Adrenal gland (tissue), 12 donors: Measurements from ENCODE around the gene PTPRN. TPM values are rescaled to one million over a fixed set of nuclear protein-coding genes. Genes with fewer than 3 reads are reported as not detected.

ENCODE experiments used
- DNase-seq, 7 donors: peaks; one replicate each; pipeline ENCODE4 v3.0.0-alpha.2; 2019 to 2020
- H3K27ac ChIP-seq, 5 donors: fragments of 200-600 bp; sonication (generic) in 4 of 5; 1 replicate in 3 of 5; 2 replicates in 2 of 5; pipeline versions ENCODE4 v1.5.1 to v1.8.0; 2016 to 2020; ENCODE audit warnings: mild to moderate bottlenecking in 1 of 5
- H3K27me3 ChIP-seq: fragments of 200-600 bp; 2 replicates; pipeline ENCODE4 v1.8.0; 2021
- H3K36me3 ChIP-seq, 2 donors: fragments of 200-600 bp; replicated peaks in 1 of 2; 1 replicate in 1 of 2; 2 replicates in 1 of 2; pipeline versions ENCODE4 v1.5.1 to v1.8.0; 2018 to 2022
- H3K4me1 ChIP-seq, 2 donors: fragments of 200-600 bp; replicated peaks in 1 of 2; 1 replicate in 1 of 2; 2 replicates in 1 of 2; pipeline versions ENCODE4 v1.5.1 to v1.8.0; 2018 to 2021
- H3K4me3 ChIP-seq, 4 donors: fragments of 200-600 bp; sonication (generic) in 3 of 4; one replicate each; pipeline ENCODE4 v1.5.1; 2016 to 2018
- H3K9me3 ChIP-seq, 3 donors: fragments of 200-600 bp; sonication (generic) in 1 of 3; replicated peaks in 1 of 3; 1 replicate in 2 of 3; 2 replicates in 1 of 3; pipeline versions ENCODE4 v1.5.1 to v1.8.0; 2016 to 2021
- POLR2A ChIP-seq, 2 donors: fragments of 450-650 bp; IDR thresholded peaks; one replicate each; pipeline ENCODE4 v1.6.1; 2017; ENCODE audit warnings: antibody characterized with exemption in 2 of 2, mild to moderate bottlenecking in 2 of 2, moderate library complexity in 1 of 2
- WGBS, 4 donors: extraction: QIAGEN DNeasy Blood & Tissue Kit in 2 of 4; methylation state at CpG; one replicate each; pipeline versions ENCODE4 v1.1.5 to v1.1.7; 2013 to 2017; 5-methylcytosine and 5-hydroxymethylcytosine counted together
- intact Hi-C, 2 donors: fragments of 100-400 bp; cut with DNase I; formaldehyde crosslinking; loops; one replicate each; pipeline versions ENCODE4 v1.14.1 to v1.15.0; 2022 to 2023
- polyA plus RNA-seq, 3 donors: library from polyadenylated mRNA; stranded (reverse); fragments of 200-250 nt in 2 of 3; fragments of 350-450 nt in 1 of 3; fragmentation: Illumina TruSeq in 1 of 3; extraction: RNeasy Lipid Tissue Mini Kit (QIAGEN cat#74804) in 1 of 3; gene quantifications; one replicate each; pipeline ENCODE4 v1.2.3, GENCODE V29; 2013 to 2014
- total RNA-seq, 9 donors: library from RNA; depleted of rRNA in 4 of 9; stranded (reverse); fragments of >200 nt in 4 of 9; fragments of 120-200 nt in 1 of 9; fragmentation: NEBNext Ultra II Directional in 1 of 9; extraction: Animal tissue kit (Norgen Biotek cat#: 25700) in 1 of 9; gene quantifications; one replicate each; pipeline versions ENCODE4 v1.1.0 to v1.2.4, GENCODE V29; 2013 to 2023
- TF ChIP-seq, protein P1 (sequence below), 6 experiments: fragments of 450-650 bp in 4 of 6; fragments of 200-600 bp in 2 of 6; sonication (generic) in 1 of 6; IDR thresholded peaks; 1 replicate in 5 of 6; 2 replicates in 1 of 6; pipeline versions ENCODE4 v1.5.1 to v1.8.0; 2016 to 2021; ENCODE audit warnings: antibody characterized with exemption in 6 of 6, mild to moderate bottlenecking in 2 of 6, moderate library complexity in 1 of 6
- donor health status: healthy with polysubstance abuse.
- donor health status: Bipolar disorder and iron deficiency.
- donor health status: DM: yes; HTN: yes; CAD: no.
- donor health status: DM: no; HTN: no; CAD: no.
- donor health status: DM: no; HTN: no; CAD: no.
- donor health status: DM: yes; HTN: yes; CAD: no.

Gene PTPRN
- total and polyA plus RNA-seq, 12 donors = 0.39 to 106 (median 9.0) TPM; not detected in 1

DNA sequence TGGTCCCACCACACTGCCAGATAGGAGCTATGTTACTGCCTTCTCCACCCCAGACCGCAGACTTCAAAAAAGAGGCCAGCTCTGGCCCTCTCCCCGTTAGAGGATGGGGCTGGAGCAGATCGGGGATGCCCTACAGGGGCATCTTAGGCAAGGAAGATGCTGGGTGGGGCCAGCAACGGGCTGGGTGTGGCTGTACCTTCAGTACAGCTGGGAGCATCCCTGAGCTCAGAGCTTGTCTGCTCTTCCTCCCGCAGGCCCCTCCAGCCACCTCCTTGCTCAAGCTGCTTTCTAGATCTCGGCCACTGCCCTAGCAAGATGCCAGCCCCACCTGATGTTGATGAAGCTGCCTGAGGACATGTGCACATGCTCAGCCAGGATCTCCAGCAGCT is 9.8 kb downstream of the PTPRN start:
- intact Hi-C loops = loop anchor here (5.0 to 10.0 kb wide), 2 partner anchors 55 to 137 kb away; partner anchors contain the start of genes GLB1L (in 2 of the 2), STK16 (in 2 of the 2) and NHEJ1 (in 1 of the 2)
- WGBS, 4 donors = 68 to 80% (median 79%) methylated on average over 4 to 6 of the region's 6 CpGs
- H3K4me3 ChIP-seq = no peak overlapping the region
- TF ChIP-seq POLR2A (IDR thresholded peaks at IDR 0.05) = no peak
- TF ChIP-seq, protein P1, sequence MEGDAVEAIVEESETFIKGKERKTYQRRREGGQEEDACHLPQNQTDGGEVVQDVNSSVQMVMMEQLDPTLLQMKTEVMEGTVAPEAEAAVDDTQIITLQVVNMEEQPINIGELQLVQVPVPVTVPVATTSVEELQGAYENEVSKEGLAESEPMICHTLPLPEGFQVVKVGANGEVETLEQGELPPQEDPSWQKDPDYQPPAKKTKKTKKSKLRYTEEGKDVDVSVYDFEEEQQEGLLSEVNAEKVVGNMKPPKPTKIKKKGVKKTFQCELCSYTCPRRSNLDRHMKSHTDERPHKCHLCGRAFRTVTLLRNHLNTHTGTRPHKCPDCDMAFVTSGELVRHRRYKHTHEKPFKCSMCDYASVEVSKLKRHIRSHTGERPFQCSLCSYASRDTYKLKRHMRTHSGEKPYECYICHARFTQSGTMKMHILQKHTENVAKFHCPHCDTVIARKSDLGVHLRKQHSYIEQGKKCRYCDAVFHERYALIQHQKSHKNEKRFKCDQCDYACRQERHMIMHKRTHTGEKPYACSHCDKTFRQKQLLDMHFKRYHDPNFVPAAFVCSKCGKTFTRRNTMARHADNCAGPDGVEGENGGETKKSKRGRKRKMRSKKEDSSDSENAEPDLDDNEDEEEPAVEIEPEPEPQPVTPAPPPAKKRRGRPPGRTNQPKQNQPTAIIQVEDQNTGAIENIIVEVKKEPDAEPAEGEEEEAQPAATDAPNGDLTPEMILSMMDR (IDR thresholded peaks at IDR 0.05) = no peak
- no peaks in the 10 kb centered on the region for H3K9me3 ChIP-seq
- no peak overlapping the region for H3K27ac ChIP-seq
- H3K27me3 ChIP-seq = no peaks in the 10 kb centered on the region
- no peak for DNase-seq
- H3K4me1 ChIP-seq = peaks cover 0 to 4% of the 10 kb centered on the region in 2 donors
- H3K36me3 ChIP-seq = no peaks in the 10 kb centered on the region

DNA sequence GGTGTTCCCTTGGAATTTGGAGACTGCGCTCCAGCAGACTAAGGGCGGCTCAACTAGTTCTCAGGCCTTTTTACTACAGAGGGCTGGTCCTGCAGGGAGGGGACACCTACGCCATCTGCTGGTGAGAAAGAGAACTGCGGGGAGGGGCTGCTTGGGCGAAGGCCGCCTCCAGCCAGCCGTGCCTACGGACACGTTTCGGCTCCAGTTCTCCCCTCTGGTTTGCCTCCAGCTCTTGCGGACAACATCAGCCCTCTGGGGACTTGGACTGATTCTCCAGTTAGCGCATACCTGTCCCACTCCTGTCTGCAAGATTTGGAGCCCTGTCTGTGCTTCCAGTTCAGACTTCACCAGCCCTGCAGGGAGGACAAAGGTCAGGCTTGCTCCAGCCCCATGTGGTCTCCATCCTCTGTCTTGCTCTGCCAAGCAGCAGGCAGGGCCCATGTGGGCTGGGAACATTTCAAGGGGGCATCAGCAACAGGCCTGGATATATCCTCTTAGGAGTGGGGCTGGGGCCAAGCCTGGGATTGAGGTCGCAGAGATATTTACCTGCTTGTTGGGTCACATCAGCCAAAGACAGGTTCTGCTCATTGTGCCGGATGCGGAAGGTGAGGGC is 10.3 kb downstream of the PTPRN start:
- Histone ChIP-seq H3K27me3 (no peaks in the 10 kb centered on the region), H3K27ac (no peak overlapping the region), H3K9me3 (no peaks in the 10 kb centered on the region), H3K4me1 (peaks cover 0 to 4% of the 10 kb centered on the region in 2 donors), H3K36me3 (no peaks in the 10 kb centered on the region), H3K4me3 (no peak overlapping the region)
- DNase-seq = peak; percentile 85 to 95 (median 90)
- no peak for TF ChIP-seq POLR2A (IDR thresholded peaks at IDR 0.05)
- TF ChIP-seq, protein P1 (IDR thresholded peaks at IDR 0.05) = peak; percentile 94 to 99 (median 97)
- intact Hi-C loops = loop anchor here (5.0 to 10.0 kb wide), 2 partner anchors 54 to 137 kb away; partner anchors contain the start of genes GLB1L (in 2 of the 2), STK16 (in 2 of the 2) and NHEJ1 (in 1 of the 2)
- 10 to 26% (median 20%) methylated on average over 8 to 15 of the region's 15 CpGs for WGBS, 4 donors

GRCh38 chr2:219297766-219298456 is 11.3 kb downstream of the PTPRN start:
- peak in 1 of 7 donors; percentile 49 for DNase-seq
- intact Hi-C loops = loop anchor here (5.0 to 10.0 kb wide), 2 partner anchors 53 to 136 kb away; partner anchors contain the start of genes GLB1L (in 2 of the 2), STK16 (in 2 of the 2) and NHEJ1 (in 1 of the 2)
- no peaks in the 10 kb centered on the region for H3K36me3 ChIP-seq

More at GRCh38 chr2:219297766-219298456, 11.3 kb downstream of the PTPRN start:
- Histone ChIP-seq H3K4me1 (peaks cover 0 to 4% of the 10 kb centered on the region in 2 donors), H3K27ac (no peak overlapping the region), H3K4me3 (no peak overlapping the region), H3K9me3 (no peaks in the 10 kb centered on the region), H3K27me3 (no peaks in the 10 kb centered on the region)
- WGBS, 4 donors = 74 to 82% (median 81%) methylated on average over 10 to 14 of the region's 14 CpGs
- TF ChIP-seq, protein P1 (IDR thresholded peaks at IDR 0.05) = no peak
- no peak for TF ChIP-seq POLR2A (IDR thresholded peaks at IDR 0.05)
